Urinary bladder (tissue), 4 donors: ENCODE data around the gene TRAPPC12. TPM values are rescaled to one million over a fixed set of nuclear protein-coding genes. Genes with fewer than 3 reads are reported as not detected.
A peak's percentile ranks its signal among the peaks of the same experiment; 100 is the strongest.

Experiments
- DNase-seq: peaks from one replicate; pipeline ENCODE4 v3.0.0-alpha.2; 2015; ENCODE audit errors: extremely low spot score
- H3K27ac ChIP-seq: one replicate; pipeline ENCODE4 v1.5.1; 2013; ENCODE audit warnings: low read depth, mild to moderate bottlenecking, moderate library complexity
- H3K36me3 ChIP-seq: one replicate; pipeline ENCODE4 v1.6.1; 2013; ENCODE audit warnings: mild to moderate bottlenecking, moderate library complexity; ENCODE audit not compliant: insufficient read depth
- H3K4me1 ChIP-seq: one replicate; pipeline ENCODE4 v1.6.1; 2013; ENCODE audit warnings: mild to moderate bottlenecking, moderate library complexity; ENCODE audit not compliant: insufficient read depth
- H3K4me3 ChIP-seq: one replicate; pipeline ENCODE4 v1.5.1; 2013; ENCODE audit warnings: low read depth, low read length
- WGBS: extraction: QIAGEN DNeasy Blood & Tissue Kit; methylation state at CpG from one replicate; pipeline ENCODE4 v1.1.7; 2013; 5-methylcytosine and 5-hydroxymethylcytosine counted together
- polyA plus RNA-seq: library from polyadenylated mRNA; stranded (reverse); fragments of 200-250 nt; gene quantifications from one replicate; pipeline ENCODE4 v1.2.3, GENCODE V29; 2013
- total RNA-seq: library from RNA; depleted of rRNA; stranded (reverse); fragments of >200 nt; gene quantifications from one replicate; pipeline ENCODE4 v1.2.3, GENCODE V29; 2014
- donor health status: healthy with polysubstance abuse.
- donor health status: healthy.

The TRAPPC12 gene
- total RNA-seq (60.4 TPM), polyA plus RNA-seq (68.6 TPM)

DNA sequence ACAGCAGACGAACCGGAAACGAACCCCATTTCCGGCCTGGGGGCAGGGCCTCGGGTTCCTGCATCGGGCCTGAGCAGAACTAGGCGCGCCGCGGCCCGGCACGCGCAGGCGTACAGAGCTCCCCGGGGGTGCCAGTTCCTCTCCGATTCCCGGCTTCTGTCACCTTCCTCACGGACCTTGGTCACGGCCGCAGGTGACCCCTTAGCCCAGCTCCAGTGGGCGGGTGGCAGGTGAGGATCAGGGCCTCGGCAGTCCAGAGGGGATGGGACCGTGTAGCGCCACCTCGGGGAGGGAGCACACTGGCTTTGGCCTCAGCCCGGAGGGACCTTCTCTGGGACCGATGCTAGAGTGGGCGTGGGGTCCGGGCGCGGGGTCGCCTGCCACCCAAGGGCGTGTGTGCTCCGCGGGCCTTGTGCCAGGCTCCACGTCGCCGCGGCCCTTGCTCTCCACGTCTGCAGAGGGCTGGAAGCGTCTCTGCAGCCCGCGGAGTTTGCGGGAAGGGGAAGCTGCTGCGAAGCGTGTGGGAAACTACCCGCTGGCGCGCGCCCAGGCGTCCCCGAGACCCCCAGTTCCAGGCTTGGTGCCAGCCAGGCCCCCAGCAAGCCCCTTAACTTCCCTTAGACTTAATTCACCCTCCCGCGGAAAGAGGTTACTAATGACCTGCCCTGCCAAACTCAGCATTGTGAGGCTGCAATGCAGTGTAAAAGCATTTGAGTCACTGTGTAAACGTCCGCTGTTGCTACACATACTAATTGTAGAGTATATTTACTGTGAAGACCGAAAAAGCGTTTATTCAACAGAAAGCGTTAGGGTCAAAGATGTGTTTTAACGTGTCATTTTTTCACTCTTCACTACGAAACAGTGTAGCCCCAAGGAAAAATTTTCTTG is at the start of gene TRAPPC12:
TSS of gene TRAPPC12 (plus strand) at position 48 of the 888 bp plus-strand sequence. CDS start 7,930 bp downstream, outside the sequence.
- H3K27ac ChIP-seq = peak within 1 kb of the TSS; percentile 70
- H3K4me3 ChIP-seq = peak within 1 kb of the TSS; percentile 83
- H3K36me3 ChIP-seq = no peaks in the 10 kb centered on the region
- DNase-seq = peak; percentile 74
- peaks cover 1% of the 10 kb centered on the region for H3K4me1 ChIP-seq
- under 1% methylated on average over 61 of the region's 61 CpGs for WGBS

DNA sequence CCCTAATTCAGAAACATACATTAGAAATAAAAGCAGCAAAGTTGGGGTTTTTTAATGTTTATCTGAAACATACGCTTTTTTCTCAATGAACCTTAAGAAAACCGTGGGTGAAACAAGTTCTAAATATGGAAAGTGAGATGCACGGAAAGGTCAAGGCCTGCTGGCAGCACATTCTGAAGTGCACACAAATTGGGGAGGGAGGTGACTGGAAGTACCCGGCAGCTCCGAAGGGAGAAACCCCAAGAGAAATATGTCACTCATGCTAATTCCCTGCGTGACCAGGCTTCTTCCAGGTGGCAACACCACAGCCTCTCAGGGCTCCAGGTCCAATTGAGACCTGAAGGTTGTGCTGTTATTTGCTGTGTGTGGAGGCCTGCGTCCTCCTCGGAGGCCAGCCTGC is 47.4 kb upstream of the TRAPPC12 start:
- DNase-seq = no peak
- 91% methylated on average over 8 of the region's 8 CpGs for WGBS
- Histone ChIP-seq H3K4me3 (no peak overlapping the region), H3K36me3 (no peaks in the 10 kb centered on the region), H3K4me1 (no peaks in the 10 kb centered on the region), H3K27ac (no peak overlapping the region)

GRCh38 chr2:3334392-3335345 is 44.8 kb upstream of the TRAPPC12 start:
- no peaks in the 10 kb centered on the region for H3K4me1 ChIP-seq
- H3K36me3 ChIP-seq = no peaks in the 10 kb centered on the region
- no peak overlapping the region for H3K27ac ChIP-seq
- no peak overlapping the region for H3K4me3 ChIP-seq
- 73% methylated on average over 24 of the region's 24 CpGs for WGBS
- no peak for DNase-seq

- Histone ChIP-seq H3K4me1 (no peaks in the 10 kb centered on the region), H3K36me3 (no peaks in the 10 kb centered on the region), H3K4me3 (no peak overlapping the region), H3K27ac (no peak overlapping the region)
- 94% methylated on average over 2 of the region's 2 CpGs for WGBS
- DNase-seq = no peak
Observed at GRCh38 chr2:3336844-3337243, 42.6 kb upstream of the TRAPPC12 start.

GRCh38 chr2:3338340-3338739 is 41.2 kb upstream of the TRAPPC12 start:
- DNase-seq = no peak
- H3K4me1 ChIP-seq = no peaks in the 10 kb centered on the region
- H3K27ac ChIP-seq = no peak overlapping the region
- WGBS = 94% methylated on average over 10 of the region's 10 CpGs
- H3K4me3 ChIP-seq = no peak overlapping the region
- H3K36me3 ChIP-seq = no peaks in the 10 kb centered on the region

- Histone ChIP-seq H3K36me3 (no peaks in the 10 kb centered on the region), H3K27ac (no peak overlapping the region), H3K4me3 (no peak overlapping the region), H3K4me1 (no peaks in the 10 kb centered on the region)
- 97% methylated on average over 10 of the region's 10 CpGs for WGBS
- DNase-seq = no peak
Observed at GRCh38 chr2:3340144-3340543, 39.4 kb upstream of the TRAPPC12 start.

GRCh38 chr2:3341336-3341735 is 38.2 kb upstream of the TRAPPC12 start:
- Histone ChIP-seq H3K27ac (no peak overlapping the region), H3K36me3 (no peaks in the 10 kb centered on the region), H3K4me1 (no peaks in the 10 kb centered on the region), H3K4me3 (no peak overlapping the region)
- no peak for DNase-seq
- WGBS = 95% methylated on average over 8 of the region's 8 CpGs

- 96% methylated on average over 9 of the region's 9 CpGs for WGBS
- DNase-seq = no peak
- no peaks in the 10 kb centered on the region for H3K4me1 ChIP-seq
- no peak overlapping the region for H3K27ac ChIP-seq
- no peak overlapping the region for H3K4me3 ChIP-seq
- H3K36me3 ChIP-seq = no peaks in the 10 kb centered on the region
Observed at GRCh38 chr2:3342324-3342723, 37.2 kb upstream of the TRAPPC12 start.

DNA sequence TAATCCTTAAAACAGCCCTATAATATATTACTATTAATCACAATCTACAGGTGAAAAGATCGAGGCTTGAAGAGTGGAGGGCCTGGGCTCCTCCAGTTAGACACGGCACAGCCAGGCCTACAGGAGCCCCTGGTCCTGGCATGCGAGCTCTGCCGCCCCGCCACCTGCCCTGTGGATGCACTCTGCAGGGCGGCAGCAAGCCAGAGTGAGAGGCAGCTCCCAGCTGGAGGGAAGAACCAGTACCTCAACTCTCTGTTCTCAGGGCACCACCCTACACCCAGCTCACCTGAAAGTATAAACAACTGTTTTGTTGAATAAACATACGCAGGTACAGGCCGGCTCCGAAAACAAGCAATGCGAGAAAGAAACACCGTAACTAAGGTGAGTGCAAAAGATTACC is 36.5 kb upstream of the TRAPPC12 start:
- Histone ChIP-seq H3K36me3 (no peaks in the 10 kb centered on the region), H3K4me3 (no peak overlapping the region), H3K4me1 (no peaks in the 10 kb centered on the region), H3K27ac (no peak overlapping the region)
- 87% methylated on average over 11 of the region's 11 CpGs for WGBS
- DNase-seq = no peak

DNA sequence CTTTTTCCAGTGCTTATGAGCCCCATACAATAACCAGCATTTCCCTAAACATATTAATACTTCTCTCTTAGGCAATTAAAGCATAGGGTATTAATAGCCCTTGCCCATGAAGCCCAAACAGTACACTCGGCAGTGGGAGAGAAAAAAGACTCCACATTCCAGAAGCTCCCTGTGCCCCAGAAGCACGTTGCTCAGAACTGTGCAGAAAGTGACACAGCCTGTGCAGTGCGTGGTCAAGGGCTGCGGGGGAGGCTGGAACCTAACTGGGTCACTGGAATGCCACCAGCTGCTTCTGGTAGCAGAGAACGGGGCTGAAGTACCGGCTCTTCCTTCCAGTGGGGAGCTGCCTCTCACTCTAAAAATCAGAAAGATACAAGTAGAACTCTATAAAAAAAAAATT is 34.6 kb upstream of the TRAPPC12 start:
- Histone ChIP-seq H3K27ac (no peak overlapping the region), H3K4me1 (no peaks in the 10 kb centered on the region), H3K36me3 (no peaks in the 10 kb centered on the region), H3K4me3 (no peak overlapping the region)
- DNase-seq = no peak
- 93% methylated on average over 6 of the region's 6 CpGs for WGBS

DNA sequence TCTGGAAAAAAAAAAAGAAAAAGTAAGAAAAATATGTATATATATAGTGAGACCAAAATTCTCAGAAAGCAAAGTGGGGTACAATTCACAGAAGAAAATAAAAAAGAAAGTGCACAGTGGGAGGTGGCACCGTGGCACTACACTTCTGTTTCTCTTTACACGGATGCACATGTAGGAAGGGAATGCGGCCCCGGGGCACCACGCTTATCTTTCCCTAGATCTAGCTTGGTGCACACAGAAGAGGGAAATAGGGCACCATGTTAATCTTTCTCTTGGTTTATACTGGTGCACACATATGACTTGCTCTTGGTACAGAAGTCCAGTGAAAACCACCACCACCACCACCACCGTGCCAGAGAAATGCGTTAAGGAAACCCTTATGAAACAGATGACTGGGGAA is 33.9 kb upstream of the TRAPPC12 start:
- DNase-seq = no peak
- WGBS = 94% methylated on average over 7 of the region's 7 CpGs
- H3K27ac ChIP-seq = no peak overlapping the region

GRCh38 chr2:3348767-3349166 is 30.7 kb upstream of the TRAPPC12 start:
- 85% methylated on average over 12 of the region's 12 CpGs for WGBS
- DNase-seq = no peak
- no peaks in the 10 kb centered on the region for H3K36me3 ChIP-seq
- no peak overlapping the region for H3K27ac ChIP-seq
- H3K4me1 ChIP-seq = no peaks in the 10 kb centered on the region
- H3K4me3 ChIP-seq = no peak overlapping the region

More for the DNA sequence above, 33.9 kb upstream of the TRAPPC12 start:
- Histone ChIP-seq H3K4me3 (no peak overlapping the region), H3K36me3 (no peaks in the 10 kb centered on the region), H3K4me1 (no peaks in the 10 kb centered on the region)

DNA sequence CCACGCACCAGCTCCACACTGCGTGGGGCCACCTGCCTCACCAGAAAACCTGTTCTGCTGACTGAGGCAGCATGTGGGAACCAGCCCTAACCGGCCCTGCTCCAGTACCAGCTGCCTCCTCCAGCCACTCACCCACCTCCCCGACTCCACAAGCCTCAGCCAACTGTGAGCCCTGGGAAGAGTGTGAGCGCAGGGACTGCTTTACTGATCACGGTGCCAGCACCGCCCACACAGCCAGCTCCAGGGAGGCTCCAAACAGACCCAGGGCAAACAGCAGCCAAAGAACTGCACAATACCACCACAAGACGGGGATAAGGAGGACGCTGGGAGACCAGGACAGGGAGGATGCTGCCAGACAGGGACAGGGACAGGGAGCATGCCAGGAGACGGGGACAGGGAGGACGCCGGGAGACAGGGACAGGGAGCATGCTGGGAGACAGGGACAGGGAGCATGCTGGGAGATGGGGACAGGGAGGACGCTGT is 30.2 kb upstream of the TRAPPC12 start:
- no peak overlapping the region for H3K27ac ChIP-seq
- no peaks in the 10 kb centered on the region for H3K4me1 ChIP-seq
- no peak for DNase-seq
- no peak overlapping the region for H3K4me3 ChIP-seq
- 72% methylated on average over 13 of the region's 13 CpGs for WGBS
- no peaks in the 10 kb centered on the region for H3K36me3 ChIP-seq
